SIG-M5 treated with dmso at 0.1 percent for 504 hours (cell line): ENCODE data around the gene CHCHD6.

Experiments
- DNase-seq: peaks from one replicate; lab custom pipeline; 2025; ENCODE audit not compliant: unreplicated experiment; lab: John Stamatoyannopoulos, UW

The CHCHD6 gene

GRCh38 chr3:126742057-126742456 is 38.0 kb downstream of the CHCHD6 start:
- DNase-seq, result no peak

DNA sequence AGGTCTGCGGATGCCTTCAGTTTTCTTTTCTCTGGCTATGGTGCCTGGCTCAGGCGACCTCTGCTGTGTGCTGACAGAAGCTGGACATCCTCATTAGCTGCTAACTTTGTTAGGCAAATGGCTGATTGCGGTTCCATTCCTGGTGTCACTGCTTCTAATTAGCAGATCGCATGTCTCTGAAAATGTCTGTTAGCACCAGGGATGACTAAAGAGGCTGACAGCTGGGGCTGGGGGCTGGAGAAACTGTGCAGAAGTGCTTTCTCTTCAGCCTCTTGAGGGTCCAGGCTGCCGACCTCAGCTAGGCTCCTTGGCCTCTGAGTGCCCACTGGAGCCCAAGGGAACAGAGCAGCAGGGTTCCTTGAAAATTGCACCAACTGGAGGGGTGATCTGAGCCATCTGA is 39.3 kb downstream of the CHCHD6 start:
- DNase-seq, result no peak

- no peak for DNase-seq
These were observed 39.7 kb downstream of the CHCHD6 start for GRCh38 chr3:126743781-126744180.

DNA sequence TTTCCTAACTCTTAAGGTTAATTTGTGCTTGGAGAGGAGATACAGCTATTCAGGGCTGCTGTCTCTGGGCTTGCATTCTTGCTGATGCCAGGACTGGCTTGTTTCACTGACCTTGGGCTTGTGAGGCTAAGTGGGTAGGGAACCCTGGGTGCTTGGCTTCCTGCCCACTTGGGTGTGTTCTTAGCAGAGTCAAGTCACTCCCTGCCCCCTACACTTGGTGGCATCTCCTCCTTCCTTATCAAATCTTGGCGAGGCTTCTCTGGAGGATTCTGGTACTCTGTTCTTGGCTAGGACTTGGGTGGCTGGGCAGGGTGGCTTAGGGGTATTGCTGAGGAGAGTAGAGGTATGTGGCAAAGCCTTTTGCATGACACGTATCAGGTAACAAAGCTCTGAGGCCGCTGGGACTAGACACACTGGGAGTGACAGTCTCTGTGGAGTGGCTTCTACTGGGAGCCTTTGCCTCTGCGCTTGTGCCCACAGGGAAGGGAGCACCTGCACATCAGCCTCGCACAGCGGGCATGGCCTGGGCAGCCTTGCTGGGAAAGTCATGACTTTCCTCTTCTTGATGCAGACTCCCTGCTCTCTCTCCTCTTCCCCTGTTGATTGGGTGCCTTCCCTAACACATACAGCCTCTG is 41.8 kb downstream of the CHCHD6 start:
- DNase-seq, result no peak

DNA sequence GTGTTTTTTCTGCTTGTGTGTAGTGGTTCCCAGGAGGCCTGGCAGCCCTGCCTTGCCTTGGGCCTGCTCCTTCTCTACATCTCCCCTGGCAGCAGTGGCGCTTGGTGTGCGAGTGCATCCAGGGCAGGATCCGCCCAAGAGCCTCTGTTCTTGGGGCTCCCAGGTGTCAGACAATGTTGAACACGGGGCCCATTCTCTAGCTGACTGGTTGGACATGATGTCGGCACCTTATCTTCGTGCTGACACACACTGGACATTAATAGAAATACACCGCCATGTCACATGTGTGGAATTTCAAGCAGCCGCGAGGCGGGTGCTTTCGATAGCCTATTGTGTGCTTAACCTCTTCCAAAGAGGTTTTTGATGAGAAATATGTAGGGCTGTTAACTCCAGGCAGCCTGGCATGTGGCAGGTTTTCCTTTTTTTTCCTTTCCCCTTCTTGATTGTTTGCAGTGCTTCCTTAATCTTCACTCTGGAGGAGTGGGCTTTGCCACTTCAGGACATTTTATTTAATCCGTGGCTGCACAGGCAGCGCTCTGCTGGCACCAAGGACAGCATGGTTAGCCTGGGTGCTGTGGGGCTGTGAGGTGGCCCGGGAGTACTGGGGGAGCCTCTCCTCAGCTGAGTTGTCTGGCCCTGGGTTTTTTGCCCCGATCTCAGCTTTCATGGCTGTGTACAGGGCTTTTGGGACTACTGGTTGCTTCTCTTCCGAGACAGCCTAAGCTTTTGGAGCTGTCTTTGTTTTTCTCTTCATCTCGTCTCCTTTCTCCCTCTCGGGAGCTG is 42.5 kb downstream of the CHCHD6 start:
- no peak for DNase-seq

DNA sequence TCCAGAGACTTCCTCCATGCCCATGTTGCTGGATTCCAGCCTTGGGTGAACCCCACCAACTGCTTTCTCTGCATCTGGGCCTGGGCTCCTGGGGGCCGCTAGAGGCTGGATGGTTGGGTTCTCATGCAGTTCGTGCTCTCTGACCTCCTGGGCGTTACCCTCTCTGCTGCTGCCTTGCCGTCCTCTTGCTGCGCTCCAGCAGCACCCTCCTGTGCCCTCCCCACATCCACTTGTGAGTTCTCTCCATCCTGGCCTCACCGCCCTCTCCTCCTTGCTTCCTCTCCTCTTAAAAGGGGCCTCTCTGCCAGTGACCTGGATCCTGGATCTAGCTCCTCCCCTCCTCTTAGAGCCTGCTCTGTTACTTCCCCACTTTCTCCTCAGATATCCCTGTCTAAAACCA is 43.7 kb downstream of the CHCHD6 start:
- no peak for DNase-seq

GRCh38 chr3:126748701-126749546 is 44.9 kb downstream of the CHCHD6 start:
- DNase-seq, result no peak

GRCh38 chr3:126749547-126749875 is 45.5 kb downstream of the CHCHD6 start:
- no peak for DNase-seq

- no peak for DNase-seq
These were observed 46.1 kb downstream of the CHCHD6 start for GRCh38 chr3:126749931-126750755.

GRCh38 chr3:126750756-126751121 is 46.7 kb downstream of the CHCHD6 start:
- no peak for DNase-seq

- DNase-seq, result no peak
These were observed 47.7 kb downstream of the CHCHD6 start for GRCh38 chr3:126751611-126752302.

GRCh38 chr3:126752303-126753190 is 48.5 kb downstream of the CHCHD6 start:
- DNase-seq, result peak; percentile 63

- no peak for DNase-seq
These were observed 49.4 kb downstream of the CHCHD6 start for GRCh38 chr3:126753191-126754160.

DNA sequence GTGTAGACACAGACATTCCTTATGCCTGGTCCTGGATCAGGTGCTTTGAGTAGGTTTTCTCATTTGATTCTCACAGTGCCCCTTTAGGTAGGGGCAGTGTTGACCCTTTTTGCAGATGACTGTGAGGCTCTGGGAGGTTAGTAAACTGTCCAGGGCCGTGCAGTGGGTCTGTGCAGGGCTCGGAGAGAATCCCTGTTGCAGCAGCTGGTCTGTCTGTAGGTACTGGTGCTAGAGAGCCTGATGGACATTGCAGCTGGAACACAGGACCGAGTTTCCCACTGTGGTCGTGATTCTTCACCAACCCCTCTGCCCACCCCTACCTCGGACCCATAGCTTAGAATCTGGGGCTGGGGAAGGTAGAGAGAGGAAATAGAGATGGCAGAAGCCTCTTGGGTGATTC is 51.8 kb downstream of the CHCHD6 start:
- DNase-seq, result no peak

DNA sequence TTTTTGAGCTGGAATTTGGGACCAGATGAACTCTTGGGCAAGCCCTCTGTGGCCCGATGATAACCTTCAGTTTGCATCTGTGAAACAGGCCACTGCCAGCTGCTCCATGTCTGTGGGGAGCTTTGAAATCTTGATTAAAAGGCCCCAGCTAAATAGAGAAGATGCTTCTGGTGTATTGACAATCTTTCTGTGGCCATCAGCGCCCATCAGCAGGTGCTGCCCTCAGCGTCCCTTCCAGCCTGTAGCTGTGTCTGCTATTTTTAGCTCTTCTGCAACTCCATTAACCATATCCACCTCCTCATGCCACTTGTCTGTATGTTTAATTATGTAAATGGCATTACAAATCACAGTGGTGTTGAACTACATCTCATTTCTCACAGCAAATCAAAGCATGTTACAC is 54.0 kb downstream of the CHCHD6 start:
- DNase-seq, result no peak

DNA sequence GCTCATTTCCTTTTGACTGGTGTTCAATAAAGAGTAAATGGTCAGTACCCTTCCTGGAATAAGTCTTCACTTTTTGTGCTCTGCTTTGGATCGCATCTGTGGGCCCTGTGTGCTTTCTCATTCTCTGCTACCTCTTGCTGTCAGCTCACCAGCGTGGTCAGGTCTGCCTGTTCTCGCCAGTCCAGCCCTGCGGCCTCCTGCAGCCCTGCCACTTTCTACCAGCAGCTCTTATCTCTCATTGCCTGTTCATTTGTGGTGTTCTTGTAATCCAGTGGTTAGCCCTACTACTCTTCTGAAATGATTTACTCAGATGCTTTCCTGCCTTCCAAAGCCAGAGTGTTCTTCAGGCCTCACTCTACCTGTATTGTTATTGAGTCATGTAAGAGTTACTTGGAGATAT is 54.8 kb downstream of the CHCHD6 start:
- DNase-seq, result no peak

- no peak for DNase-seq
These were observed 56.5 kb downstream of the CHCHD6 start for GRCh38 chr3:126760541-126760940.

- DNase-seq, result no peak
These were observed 59.0 kb downstream of the CHCHD6 start for GRCh38 chr3:126763035-126763434.
